ENCODE measurements around the gene KLF6.

GRCh38 chr10:3729397-3729976 is 55.5 kb downstream of the KLF6 start:
- TF ChIP-seq CTCF (conservative IDR thresholded peaks at IDR 0.05; ENCODE audit: low read depth, low read length) (no peak), POLR2A (IDR thresholded peaks at IDR 0.05; ENCODE audit: low read depth, low read length) (no peak), CHD1 (IDR thresholded peaks at IDR 0.05; ENCODE audit: low read depth, low read length) (no peak), MAZ (IDR thresholded peaks at IDR 0.05; ENCODE audit: borderline replicate concordance, low read depth, low read length) (no peak), RAD21 (IDR thresholded peaks at IDR 0.05; ENCODE audit: low read length) (no peak), SMC3 (IDR thresholded peaks at IDR 0.05; ENCODE audit: low read depth, low read length) (no peak), MXI1 (IDR thresholded peaks at IDR 0.05; ENCODE audit: borderline replicate concordance, low read depth, low read length) (no peak)
